Mononuclear cell (primary cell): Measurements from ENCODE around the gene CSNK1G1. TPM values are rescaled to one million over a fixed set of nuclear protein-coding genes. Genes with fewer than 3 reads are reported as not detected.

ENCODE experiments used
- H3K27me3 ChIP-seq: 2 replicates; pipeline ENCODE4 v1.6.0; 2011; ENCODE audit warnings: low read length, control low read depth; ENCODE audit not compliant: insufficient read depth
- H3K4me1 ChIP-seq: 2 replicates; pipeline ENCODE4 v1.5.1; 2011; ENCODE audit warnings: mild to moderate bottlenecking, low read length, control low read depth; ENCODE audit not compliant: insufficient read depth
- H3K4me3 ChIP-seq: 2 replicates; pipeline ENCODE4 v1.5.1; 2011; ENCODE audit warnings: mild to moderate bottlenecking, low read length, moderate library complexity
- H3K9me3 ChIP-seq: 2 replicates; pipeline ENCODE4 v1.5.1; 2011; ENCODE audit warnings: low read depth, mild to moderate bottlenecking, control low read depth, low read length
- total RNA-seq: library from RNA; depleted of rRNA; stranded (reverse); fragments of >200 nt; gene quantifications from one replicate; pipeline ENCODE4 v1.2.3, GENCODE V29; 2012

CSNK1G1 gene
- total RNA-seq, 1 donor, result 16.1 TPM

DNA sequence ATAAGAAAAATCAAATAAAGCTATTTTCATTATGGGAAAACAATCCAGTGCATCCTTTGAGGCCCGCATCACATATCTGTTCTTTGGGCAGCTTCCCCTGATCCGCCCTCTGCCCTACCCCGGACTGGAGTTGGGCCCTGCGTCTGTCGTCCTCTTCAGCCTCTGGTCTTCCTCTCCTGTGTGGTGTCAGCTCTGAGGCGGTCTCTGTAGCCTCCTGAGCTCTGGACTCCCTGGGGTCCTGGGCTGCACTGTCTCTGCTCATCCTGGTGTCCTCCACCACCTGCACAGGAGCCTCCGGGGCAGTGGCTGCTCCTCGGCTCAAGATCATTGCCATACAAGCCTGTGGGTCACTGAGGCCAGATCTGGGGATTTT, 211.8 kb downstream of the CSNK1G1 start:
- H3K4me1 ChIP-seq, result no peaks in the 10 kb centered on the region
- no peaks in the 10 kb centered on the region for H3K9me3 ChIP-seq
- H3K4me3 ChIP-seq, result no peak overlapping the region
- no peaks in the 10 kb centered on the region for H3K27me3 ChIP-seq

DNA sequence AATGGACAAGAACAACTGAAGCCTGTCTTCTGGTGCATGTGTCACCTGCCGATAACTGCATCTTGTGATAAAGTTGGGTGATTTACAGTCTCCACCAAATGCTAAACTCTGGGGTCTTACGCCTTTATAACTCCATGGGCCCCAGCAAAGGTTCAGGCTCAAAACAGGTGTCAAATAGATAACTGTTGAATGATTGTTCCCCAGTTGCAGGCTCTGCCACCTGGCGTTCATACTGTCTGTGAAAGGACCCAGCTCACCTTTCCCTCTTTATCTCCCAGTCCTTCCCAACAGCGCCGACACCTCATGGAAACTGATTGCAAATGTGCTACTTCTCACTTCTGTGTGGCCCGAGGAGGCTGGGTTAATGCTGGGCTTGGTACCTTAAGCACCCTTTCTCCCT, 212.7 kb downstream of the CSNK1G1 start:
- Histone ChIP-seq H3K9me3 (no peaks in the 10 kb centered on the region), H3K4me3 (no peak overlapping the region), H3K4me1 (no peaks in the 10 kb centered on the region), H3K27me3 (no peaks in the 10 kb centered on the region)

DNA sequence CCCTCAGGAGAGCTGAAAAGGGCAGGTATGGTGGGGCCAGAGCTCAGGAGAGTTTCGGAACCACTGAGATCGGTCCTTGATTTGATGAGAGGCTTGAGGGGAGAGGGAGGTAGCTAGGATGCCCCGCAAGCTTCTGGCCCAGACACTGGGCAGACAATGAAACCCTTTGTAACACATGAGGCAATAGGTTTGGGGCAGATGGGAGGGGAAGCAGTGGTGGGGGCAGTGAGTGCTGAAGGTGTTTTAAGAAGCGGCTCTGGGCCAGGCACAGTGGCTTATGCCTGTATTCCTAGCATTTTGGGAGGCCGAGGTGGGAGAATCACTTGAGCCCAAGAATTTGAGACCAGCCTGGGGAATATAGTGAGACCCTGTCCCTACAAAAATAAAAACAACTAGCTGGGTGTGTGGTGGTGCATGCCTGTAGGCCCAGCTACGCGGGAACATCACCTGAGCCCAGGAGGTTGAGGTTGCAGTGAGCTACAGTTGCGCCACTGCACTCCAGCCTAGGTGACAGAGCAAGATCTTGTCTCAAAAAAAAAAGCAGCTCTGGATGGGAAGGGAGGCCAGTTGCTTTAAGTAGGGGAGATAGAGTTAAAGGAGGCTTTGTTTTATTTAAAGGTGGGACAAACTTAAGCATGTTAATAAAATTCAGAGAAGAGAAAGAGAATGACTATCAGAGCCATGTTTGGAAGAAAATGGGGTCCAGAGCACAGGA, 214.0 kb downstream of the CSNK1G1 start:
- Histone ChIP-seq H3K27me3 (no peaks in the 10 kb centered on the region), H3K9me3 (no peaks in the 10 kb centered on the region), H3K4me3 (no peak overlapping the region), H3K4me1 (no peaks in the 10 kb centered on the region)

DNA sequence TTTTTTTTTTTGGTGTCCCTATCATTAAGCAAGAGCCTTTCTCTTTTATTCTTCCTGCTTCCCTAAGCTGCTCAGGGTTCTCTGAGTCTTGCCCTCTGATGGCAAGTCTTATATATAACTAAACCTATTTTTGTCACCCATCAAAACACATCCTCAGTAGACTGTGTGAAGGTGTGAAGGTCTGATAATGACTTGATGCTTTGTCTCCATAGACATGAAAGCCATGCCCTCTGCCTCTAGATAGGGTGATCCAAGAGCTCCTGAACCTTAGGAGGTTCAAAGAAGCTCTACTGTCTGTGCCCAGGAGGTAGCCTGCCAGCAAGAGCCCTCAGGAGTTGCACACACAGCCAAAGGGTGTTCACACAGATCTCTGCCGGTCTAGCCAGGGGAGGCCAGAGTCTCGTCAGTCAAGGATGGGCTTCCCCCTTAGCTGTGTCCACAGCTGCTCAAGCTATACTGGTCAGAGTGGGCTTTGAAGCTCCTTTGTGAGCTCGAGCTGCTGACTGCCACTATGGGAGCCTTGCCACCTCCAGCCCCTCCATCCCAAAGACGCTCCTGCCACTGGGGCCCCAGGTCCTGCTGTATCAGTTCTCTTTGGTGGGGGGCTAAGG, 217.5 kb downstream of the CSNK1G1 start:
- no peak overlapping the region for H3K4me3 ChIP-seq

DNA sequence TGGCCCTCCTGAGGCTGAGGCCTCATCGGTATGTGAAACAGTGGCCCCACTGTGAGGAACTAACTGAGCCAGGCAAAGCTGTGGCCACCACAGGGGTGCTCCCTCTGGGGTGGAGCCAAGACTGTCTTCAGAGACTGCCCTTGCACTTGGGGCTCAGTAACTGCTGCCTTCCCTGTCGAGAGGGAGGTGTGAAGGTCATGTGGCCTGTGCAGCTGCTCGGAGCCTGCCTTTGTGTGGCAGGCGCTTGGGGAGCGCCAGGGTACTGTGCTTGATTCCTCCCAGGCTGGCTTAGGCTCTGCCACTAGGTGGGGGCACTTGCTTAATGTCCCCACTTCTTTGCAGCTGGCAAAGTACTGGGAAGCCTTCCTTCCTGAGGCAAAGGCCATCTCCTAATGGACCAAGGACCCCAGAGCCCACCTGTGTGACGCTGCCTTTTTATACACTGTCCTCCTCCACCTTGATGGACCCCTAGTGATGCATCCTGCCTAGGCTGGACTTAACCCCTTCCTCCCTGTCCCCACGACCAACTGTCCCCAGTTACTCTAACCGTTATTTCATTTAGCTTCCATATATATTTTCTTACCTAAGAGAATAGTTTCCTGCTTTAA, 218.6 kb downstream of the CSNK1G1 start:
- H3K27me3 ChIP-seq, result no peaks in the 10 kb centered on the region

More for the DNA sequence above, 217.5 kb downstream of the CSNK1G1 start:
- Histone ChIP-seq H3K4me1 (no peaks in the 10 kb centered on the region), H3K9me3 (no peaks in the 10 kb centered on the region), H3K27me3 (no peaks in the 10 kb centered on the region)

DNA sequence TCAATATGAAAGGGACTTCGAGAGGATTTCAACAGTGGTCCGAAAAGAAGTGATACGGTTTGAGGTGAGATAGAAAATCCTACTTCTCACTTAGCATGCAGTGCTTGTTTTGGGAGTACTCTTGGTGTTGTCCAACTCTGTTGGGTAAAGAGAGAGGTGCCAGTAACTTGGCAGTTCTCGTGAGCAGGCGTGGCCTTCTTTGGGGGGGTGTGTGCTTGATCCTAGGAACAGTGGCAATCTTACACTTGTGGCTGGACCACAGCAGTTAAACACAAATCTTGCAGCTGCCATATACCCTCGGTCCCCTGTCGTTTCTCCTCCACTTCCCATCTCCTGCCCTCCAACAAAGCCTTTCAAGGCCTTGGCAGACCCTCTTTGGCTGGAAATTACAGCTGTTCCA, 219.6 kb downstream of the CSNK1G1 start:
- Histone ChIP-seq H3K27me3 (no peaks in the 10 kb centered on the region), H3K9me3 (no peaks in the 10 kb centered on the region), H3K4me1 (no peaks in the 10 kb centered on the region), H3K4me3 (no peak overlapping the region)

More for the DNA sequence above, 218.6 kb downstream of the CSNK1G1 start:
- H3K4me1 ChIP-seq, result no peaks in the 10 kb centered on the region
- H3K4me3 ChIP-seq, result no peak overlapping the region
- no peaks in the 10 kb centered on the region for H3K9me3 ChIP-seq

DNA sequence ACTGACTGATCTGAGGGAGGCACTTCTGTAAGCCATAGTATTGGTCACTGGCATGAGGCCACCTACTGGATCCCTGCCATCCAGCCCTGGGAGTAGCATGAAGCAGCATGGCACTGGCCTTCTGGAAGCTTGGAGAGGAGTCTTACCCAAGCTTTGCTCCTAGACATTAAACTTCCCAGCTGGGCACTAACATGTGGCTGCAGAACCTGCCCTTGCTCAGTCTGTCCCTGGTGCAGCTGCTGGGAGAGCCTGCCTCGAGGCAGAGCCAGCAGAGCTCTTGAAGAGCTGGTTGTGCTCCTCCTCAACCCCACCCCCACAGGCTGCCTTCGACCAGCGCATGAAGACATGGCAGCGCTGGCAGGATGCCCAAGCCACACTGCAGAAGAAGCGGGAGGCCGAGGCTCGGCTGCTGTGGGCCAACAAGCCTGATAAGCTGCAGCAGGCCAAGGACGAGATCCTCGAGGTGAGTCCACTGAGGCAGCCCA, 221.6 kb downstream of the CSNK1G1 start:
- H3K9me3 ChIP-seq, result no peaks in the 10 kb centered on the region
- H3K27me3 ChIP-seq, result no peaks in the 10 kb centered on the region
- H3K4me1 ChIP-seq, result no peaks in the 10 kb centered on the region
- H3K4me3 ChIP-seq, result no peak overlapping the region

DNA sequence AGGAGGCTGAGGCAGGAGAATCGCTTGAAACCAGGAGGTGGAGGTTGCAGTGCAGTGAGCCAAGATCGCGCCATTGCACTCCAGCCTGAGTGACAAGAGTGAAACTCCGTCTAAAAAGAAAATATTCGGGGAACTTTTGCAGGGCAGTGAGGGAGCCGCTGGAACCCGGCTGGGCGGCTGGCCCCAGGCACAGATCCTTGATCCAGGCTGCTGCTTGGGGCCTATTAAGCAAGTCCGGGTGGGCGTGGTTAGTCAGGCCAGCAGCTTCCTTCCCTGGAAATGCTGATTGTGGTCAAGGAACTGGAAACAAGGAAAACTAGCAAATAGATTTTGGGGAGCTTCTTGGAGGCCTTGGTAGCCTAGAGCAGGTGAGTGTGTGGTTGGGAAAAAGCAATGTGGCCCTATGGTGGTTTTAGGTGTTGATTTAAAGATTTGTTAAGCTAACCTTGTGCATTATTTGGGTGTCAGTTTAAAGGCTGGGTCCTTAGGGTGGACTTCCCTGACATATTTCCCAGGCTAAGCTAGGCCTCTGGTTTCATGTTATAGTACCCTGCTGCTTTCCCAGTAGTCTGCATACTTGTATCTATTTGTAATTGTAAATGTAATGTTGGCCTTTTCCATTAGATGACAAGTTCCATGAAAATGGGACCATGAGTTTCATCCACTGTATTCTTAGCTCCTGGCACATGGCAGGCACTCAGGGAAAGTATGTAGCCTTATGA, 222.2 kb downstream of the CSNK1G1 start:
- Histone ChIP-seq H3K4me3 (no peak overlapping the region), H3K4me1 (no peaks in the 10 kb centered on the region)

DNA sequence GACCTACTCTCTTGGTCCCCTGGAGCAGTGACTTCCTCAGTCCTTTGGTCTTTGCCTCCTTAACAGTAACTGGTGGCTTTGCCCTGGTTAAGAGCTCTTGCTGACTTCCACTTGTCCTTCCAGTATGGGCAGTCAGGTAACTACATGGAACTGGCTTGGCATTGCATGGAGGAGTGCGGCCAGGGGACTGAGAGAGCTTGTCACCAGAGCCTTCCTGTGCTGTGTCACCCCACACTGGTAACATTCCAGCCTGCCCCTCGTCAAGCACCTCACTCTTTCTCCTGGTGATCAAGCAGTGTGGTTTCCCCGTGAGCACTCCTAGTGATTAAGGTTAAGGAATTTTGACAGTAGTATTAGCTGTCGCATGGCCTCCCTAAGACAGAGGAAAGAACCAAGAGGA, 223.8 kb downstream of the CSNK1G1 start:
- Histone ChIP-seq H3K9me3 (no peaks in the 10 kb centered on the region), H3K4me1 (no peaks in the 10 kb centered on the region), H3K27me3 (no peaks in the 10 kb centered on the region), H3K4me3 (no peak overlapping the region)

More for the DNA sequence above, 222.2 kb downstream of the CSNK1G1 start:
- Histone ChIP-seq H3K9me3 (no peaks in the 10 kb centered on the region), H3K27me3 (no peaks in the 10 kb centered on the region)

DNA sequence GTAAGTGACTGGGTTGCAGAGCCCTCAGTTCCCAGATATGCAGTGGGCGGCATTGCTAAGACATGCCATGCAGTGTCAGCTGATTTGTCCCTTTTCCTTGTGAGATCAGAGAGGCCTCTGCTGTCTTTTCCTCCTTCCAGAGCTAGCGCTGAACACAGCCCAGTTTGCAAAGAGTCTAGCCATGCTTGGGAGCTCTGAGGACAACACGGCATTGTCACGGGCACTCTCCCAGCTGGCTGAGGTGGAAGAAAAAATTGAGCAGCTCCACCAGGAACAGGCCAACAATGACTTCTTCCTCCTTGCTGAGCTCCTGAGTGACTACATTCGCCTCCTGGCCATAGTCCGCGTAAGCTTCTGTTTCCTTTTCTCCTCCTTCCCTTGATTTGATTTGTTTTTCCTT, 224.4 kb downstream of the CSNK1G1 start:
- no peaks in the 10 kb centered on the region for H3K4me1 ChIP-seq
- no peaks in the 10 kb centered on the region for H3K9me3 ChIP-seq
- H3K4me3 ChIP-seq, result no peak overlapping the region
- H3K27me3 ChIP-seq, result no peaks in the 10 kb centered on the region

DNA sequence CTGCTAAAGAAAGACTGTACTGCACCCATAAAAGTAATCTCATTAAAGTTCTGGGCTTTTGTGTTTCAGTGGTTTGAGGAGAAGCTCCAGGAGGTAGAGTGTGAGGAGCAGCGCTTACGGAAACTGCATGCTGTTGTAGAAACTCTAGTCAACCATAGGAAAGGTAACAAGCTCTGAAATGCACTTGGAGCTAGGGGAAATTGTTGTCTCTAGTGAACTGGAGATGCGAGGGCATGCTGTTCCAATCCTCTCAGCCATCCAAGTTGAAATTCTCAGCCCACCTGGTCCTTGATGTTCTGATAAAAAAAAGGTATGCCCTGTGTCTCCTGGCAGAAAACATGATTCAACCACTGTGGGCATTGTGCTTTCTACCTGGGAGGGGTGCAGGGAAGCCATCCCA, 225.8 kb downstream of the CSNK1G1 start:
- no peaks in the 10 kb centered on the region for H3K9me3 ChIP-seq
- no peaks in the 10 kb centered on the region for H3K4me1 ChIP-seq
- H3K4me3 ChIP-seq, result no peak overlapping the region
- no peaks in the 10 kb centered on the region for H3K27me3 ChIP-seq

DNA sequence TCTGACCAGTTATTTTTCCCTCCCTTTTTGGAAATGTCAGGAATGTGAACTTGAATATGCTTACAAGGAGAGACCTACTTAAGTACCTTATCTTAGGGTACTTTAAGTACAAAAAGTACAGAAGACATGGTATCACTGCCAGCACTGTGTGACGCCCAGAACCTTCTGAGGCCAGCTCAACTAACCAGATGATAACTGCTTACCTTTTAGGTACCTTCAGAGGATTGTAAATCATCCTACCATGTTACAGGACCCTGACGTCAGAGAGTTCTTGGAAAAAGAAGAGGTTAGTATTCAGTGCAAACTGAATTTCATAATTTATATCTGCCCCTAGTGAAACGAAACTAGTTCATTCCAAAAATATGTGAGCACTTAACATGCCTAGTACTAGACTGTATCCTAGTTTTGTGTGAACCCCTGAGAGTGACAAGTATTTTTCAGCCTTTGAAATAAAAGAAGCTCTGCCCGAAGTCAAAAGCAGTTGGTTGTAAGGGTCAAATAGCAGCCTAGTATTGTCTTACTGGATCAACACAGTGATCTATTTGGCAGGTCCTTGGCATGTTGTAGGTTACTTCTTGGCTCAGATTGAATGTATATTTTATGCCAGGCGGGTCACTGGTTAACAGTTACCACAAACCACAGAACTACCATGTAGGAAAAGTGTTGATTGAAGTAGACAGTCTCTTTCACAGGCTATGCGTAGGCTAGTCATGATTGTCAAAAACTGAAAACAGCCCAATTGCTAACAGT, 228.3 kb downstream of the CSNK1G1 start:
- Histone ChIP-seq H3K4me3 (no peak overlapping the region), H3K27me3 (no peaks in the 10 kb centered on the region)

DNA sequence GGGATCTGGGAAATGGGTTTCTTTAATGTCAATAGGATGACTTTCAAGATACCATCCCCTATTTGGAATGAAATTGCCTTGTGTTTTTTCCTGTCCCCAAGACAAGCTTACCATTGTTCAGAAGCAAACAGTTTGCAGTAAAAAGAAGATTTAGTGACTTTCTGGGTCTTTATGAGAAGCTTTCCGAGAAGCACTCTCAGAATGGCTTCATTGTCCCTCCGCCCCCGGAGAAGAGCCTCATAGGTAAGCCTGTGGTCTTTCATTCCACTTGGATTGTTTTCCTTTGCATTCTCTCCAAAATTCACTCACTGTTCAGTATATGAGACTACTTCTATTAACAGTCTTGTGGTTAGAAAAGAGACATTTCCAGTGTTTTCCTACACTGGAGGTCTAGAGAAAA, 230.0 kb downstream of the CSNK1G1 start:
- H3K27me3 ChIP-seq, result no peaks in the 10 kb centered on the region
- no peak overlapping the region for H3K4me3 ChIP-seq
- H3K9me3 ChIP-seq, result no peaks in the 10 kb centered on the region
- no peaks in the 10 kb centered on the region for H3K4me1 ChIP-seq

More for the DNA sequence above, 228.3 kb downstream of the CSNK1G1 start:
- no peaks in the 10 kb centered on the region for H3K9me3 ChIP-seq
- no peaks in the 10 kb centered on the region for H3K4me1 ChIP-seq

DNA sequence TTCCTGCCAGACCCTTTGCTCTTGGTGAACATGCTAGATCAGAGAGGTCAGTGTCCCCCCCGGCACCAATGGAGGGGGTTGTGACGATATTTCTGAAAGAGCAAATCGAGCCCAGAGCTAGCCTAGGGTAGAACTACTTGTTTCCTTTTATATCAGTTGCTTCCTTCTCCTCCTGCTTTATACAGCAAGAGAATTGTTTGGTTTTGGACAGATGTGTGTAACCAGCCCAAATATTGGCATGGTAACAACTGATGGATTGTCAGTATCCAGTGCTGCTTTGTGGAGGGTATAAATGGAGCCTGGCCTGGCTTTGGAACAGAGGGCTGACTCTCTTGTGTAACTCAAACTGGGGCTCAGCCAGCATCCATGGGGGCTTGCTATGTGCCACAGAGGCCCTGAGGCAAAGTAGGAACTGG, 233.0 kb downstream of the CSNK1G1 start:
- Histone ChIP-seq H3K27me3 (no peaks in the 10 kb centered on the region), H3K4me1 (no peaks in the 10 kb centered on the region), H3K9me3 (no peaks in the 10 kb centered on the region), H3K4me3 (no peak overlapping the region)
